Measurements from ENCODE around the gene UBXN7. TPM values are rescaled to one million over a fixed set of nuclear protein-coding genes. Genes with fewer than 3 reads are reported as not detected.

UBXN7 gene
- total and polyA plus RNA-seq, 2 of the 8 experiments (the other 6 are each of a cell fraction or from before 2014, with no cell fraction given) = 18.5 to 109 TPM

DNA sequence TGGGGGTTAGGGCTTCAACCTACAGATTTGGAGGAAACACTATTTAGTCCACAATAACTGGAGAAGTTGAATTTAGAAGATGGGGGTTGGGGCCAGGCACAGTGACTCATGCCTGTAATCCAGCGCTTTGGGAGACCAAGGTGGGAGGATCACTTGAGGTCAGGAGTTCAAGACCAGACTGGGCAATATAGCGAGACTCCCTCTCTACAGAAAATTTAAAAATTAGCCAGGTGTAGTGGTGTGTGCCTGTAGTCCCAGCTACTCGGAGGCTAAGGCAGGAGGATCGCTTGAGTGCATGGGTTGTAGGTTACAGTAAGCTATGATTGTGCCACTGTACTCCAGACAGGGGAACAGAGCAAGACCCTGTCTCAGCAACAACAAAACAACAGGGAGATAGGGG is 109.2 kb downstream of the UBXN7 start:
- no peak overlapping the region for H2AK5ac ChIP-seq (ENCODE audit: low read depth, low read length)
- no peak overlapping the region for H3K4ac ChIP-seq (replicated peaks; ENCODE audit: insufficient read length, low read depth, low read length)
- H3K4me3 ChIP-seq (ENCODE audit: extremely low read depth in 1 of 4, insufficient read depth in 2 of 4, low read depth in 3 of 4, low read length in 4 of 4) = no peak overlapping the region
- no peak overlapping the region for H4K5ac ChIP-seq (ENCODE audit: insufficient read length, low read depth, low read length)
- no peak overlapping the region for H4K8ac ChIP-seq (ENCODE audit: extremely low read depth, insufficient read depth, low read length)
- no peaks in the 10 kb centered on the region for H3K23me2 ChIP-seq (ENCODE audit: low read depth, low read length)
- 91% methylated on average over 4 of the region's 4 CpGs; no CpG with 5 or more reads in 1 of the 2 experiments for WGBS, 2 experiments (ENCODE audit: extremely low coverage in 1 of 2, insufficient coverage in 1 of 2, insufficient read length in 1 of 2, insufficient replicate concordance in 2 of 2, low coverage in 1 of 2, low lambda C conversion rate in 2 of 2, missing lambda C conversion rate in 1 of 2)
- no peaks in the 10 kb centered on the region for H3K79me2 ChIP-seq (ENCODE audit: control insufficient read depth in 1 of 2, insufficient read depth in 2 of 2, low read length in 2 of 2)
- TF ChIP-seq, protein P1, sequence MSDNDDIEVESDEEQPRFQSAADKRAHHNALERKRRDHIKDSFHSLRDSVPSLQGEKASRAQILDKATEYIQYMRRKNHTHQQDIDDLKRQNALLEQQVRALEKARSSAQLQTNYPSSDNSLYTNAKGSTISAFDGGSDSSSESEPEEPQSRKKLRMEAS (IDR thresholded peaks at IDR 0.05) = no peak
- H2BK120ac ChIP-seq (replicated peaks; ENCODE audit: low read depth, low read length) = no peak overlapping the region
- H2BK15ac ChIP-seq (ENCODE audit: low read length) = no peak overlapping the region
- H3K23ac ChIP-seq (ENCODE audit: insufficient read length) = no peak overlapping the region
- ChIA-PET POLR2A (ENCODE audit: partially characterized antibody) (no interaction called here), CTCF (ENCODE audit: partially characterized antibody) (interaction anchor here (1.0 to 2.4 kb wide), 4 partner anchors 8 to 121 kb away, joined by 3 to 19 read pairs (median 6); no protein-coding TSS in a partner anchor)
- FAIRE-seq = no peak
- H4K20me1 ChIP-seq (replicated peaks in 1 of 2; ENCODE audit: control insufficient read depth in 1 of 2, insufficient read depth in 2 of 2, low read length in 2 of 2) = no peaks in the 10 kb centered on the region
- H3K4me2 ChIP-seq (ENCODE audit: insufficient read depth in 1 of 2, low read depth in 2 of 2, low read length in 2 of 2) = no peak overlapping the region
- no peak overlapping the region for H3K9ac ChIP-seq (replicated peaks in 1 of 4; ENCODE audit: extremely low read depth in 1 of 4, low read depth in 3 of 4, low read length in 3 of 4)
- no peak overlapping the region for H2BK12ac ChIP-seq (ENCODE audit: low read depth, low read length)
- H2BK5ac ChIP-seq (ENCODE audit: low read depth, low read length) = no peak overlapping the region
- H3K79me1 ChIP-seq (ENCODE audit: low read depth, low read length) = no peaks in the 10 kb centered on the region
- DNase-seq (ENCODE audit: low read depth in 1 of 2, low spot score in 2 of 2) = no peak
- H4K91ac ChIP-seq (replicated peaks; ENCODE audit: insufficient read length, low read length) = no peak overlapping the region
- H3K4me1 ChIP-seq (replicated peaks in 1 of 4; ENCODE audit: control insufficient read depth in 3 of 4, insufficient read depth in 4 of 4, low read length in 3 of 4) = peaks cover 0 to 5% (median 2%) of the 10 kb centered on the region in 4 experiments; a peak in 4 of 7 replicates
- H3K14ac ChIP-seq (ENCODE audit: insufficient read length) = no peak overlapping the region
- H2BK20ac ChIP-seq (ENCODE audit: low read length) = no peak overlapping the region
- H2AFZ ChIP-seq (ENCODE audit: low read length) = no peak overlapping the region
- no peaks in the 10 kb centered on the region for H3K36me3 ChIP-seq (ENCODE audit: control insufficient read depth in 2 of 4, insufficient read depth in 4 of 4, low read length in 3 of 4)
- H3K18ac ChIP-seq (ENCODE audit: extremely low read depth, low read length) = no peak overlapping the region
- no peaks in the 10 kb centered on the region for H3K9me3 ChIP-seq (ENCODE audit: insufficient read depth in 2 of 2, low read depth in 1 of 2, low read length in 1 of 2)
- H3K27me3 ChIP-seq (replicated peaks in 1 of 4; ENCODE audit: control insufficient read depth in 3 of 4, extremely low read depth in 1 of 4, insufficient read depth in 3 of 4, low read length in 3 of 4) = no peaks in the 10 kb centered on the region
- H3K27ac ChIP-seq (ENCODE audit: low read depth, low read length) = no peak overlapping the region
- H3K56ac ChIP-seq (replicated peaks; ENCODE audit: insufficient read length, low read depth, low read length) = no peak overlapping the region

Data from H1 (cell line).